ENCODE data around the gene SPTBN2.

- TF ChIP-seq CTCF (conservative IDR thresholded peaks at IDR 0.05; ENCODE audit: low read depth, low read length) (no peak), POLR2A (IDR thresholded peaks at IDR 0.05; ENCODE audit: low read depth, low read length) (no peak), RCOR1 (IDR thresholded peaks at IDR 0.05; ENCODE audit: insufficient replicate concordance, low read length) (no peak)
These were observed 9.7 kb downstream of the SPTBN2 start for GRCh38 chr11:66719111-66719872.
